ENCODE results near the gene TSPAN14.

The TSPAN14 gene

DNA sequence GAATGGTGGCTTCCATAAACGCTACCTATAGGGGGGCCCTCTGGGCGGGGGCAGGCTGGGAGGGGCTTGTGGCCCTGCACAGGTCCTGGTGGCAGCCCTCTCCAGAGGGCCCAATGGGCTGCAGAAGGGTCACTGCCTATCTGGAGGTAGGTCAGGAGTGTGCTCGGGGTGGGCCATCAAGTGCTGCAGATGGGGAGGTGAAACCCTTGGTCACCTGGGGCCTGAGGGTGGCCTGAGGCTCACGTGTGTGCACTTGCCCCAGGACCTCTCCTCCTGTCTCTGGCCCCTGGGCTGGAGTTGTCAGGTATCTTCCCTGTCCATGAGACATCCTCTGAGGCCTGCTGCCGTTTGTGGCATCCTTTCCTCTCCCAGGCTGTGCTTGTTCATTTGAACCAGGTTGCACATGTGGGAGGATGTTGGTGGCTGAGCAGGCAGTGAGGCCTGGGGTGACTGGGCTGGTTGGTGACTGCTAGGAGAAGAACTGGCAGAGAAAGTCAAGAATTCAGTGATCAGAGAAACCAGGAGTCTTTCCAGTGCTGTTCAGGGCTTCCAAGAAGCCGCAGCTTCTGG is 62.5 kb downstream of the TSPAN14 start:
- no peak for TF ChIP-seq CTCF (conservative IDR thresholded peaks at IDR 0.05)
- H3K27ac ChIP-seq: no peak overlapping the region

GRCh38 chr10:80517416-80518142 is 63.5 kb downstream of the TSPAN14 start:
- H3K27ac ChIP-seq: no peak overlapping the region
- TF ChIP-seq CTCF (conservative IDR thresholded peaks at IDR 0.05): no peak

DNA sequence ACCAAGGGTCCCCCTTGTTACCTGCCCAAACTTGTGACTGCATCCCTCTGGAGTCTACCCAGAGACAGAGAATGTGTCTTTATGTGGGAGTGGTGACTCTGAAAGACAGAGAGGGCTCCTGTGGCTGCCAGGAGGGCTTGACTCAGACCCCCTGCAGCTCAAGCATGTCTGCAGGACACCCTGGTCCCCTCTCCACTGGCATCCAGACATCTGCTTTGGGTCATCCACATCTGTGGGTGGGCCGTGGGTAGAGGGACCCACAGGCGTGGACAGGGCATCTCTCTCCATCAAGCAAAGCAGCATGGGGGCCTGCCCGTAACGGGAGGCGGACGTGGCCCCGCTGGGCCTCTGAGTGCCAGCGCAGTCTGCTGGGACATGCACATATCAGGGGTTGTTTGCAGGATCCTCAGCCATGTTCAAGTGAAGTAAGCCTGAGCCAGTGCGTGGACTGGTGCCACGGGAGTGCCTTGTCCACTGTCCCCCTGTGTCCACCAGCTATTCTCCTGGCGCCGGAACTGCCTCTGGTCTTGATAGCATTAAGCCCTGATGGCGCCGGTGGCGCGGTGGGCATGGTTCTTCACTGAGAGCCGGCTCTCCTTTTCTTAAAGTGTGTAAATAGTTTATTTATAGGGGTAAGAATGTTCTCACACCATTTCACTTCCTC is 64.2 kb downstream of the TSPAN14 start:
- no peak for TF ChIP-seq CTCF (conservative IDR thresholded peaks at IDR 0.05)
- H3K27ac ChIP-seq: no peak overlapping the region

- TF ChIP-seq CTCF (conservative IDR thresholded peaks at IDR 0.05): no peak
- H3K27ac ChIP-seq: no peak overlapping the region
Observed at GRCh38 chr10:80518807-80519360, 64.8 kb downstream of the TSPAN14 start.

- TF ChIP-seq CTCF (conservative IDR thresholded peaks at IDR 0.05): no peak
- no peak overlapping the region for H3K27ac ChIP-seq
Observed at GRCh38 chr10:80519936-80520650, 66.0 kb downstream of the TSPAN14 start.

GRCh38 chr10:80520661-80521470 is 66.8 kb downstream of the TSPAN14 start:
- TF ChIP-seq CTCF (conservative IDR thresholded peaks at IDR 0.05): no peak

More at GRCh38 chr10:80520661-80521470, 66.8 kb downstream of the TSPAN14 start:
- H3K27ac ChIP-seq: no peak overlapping the region

All from VCaP (cell line).